Adipocyte (in vitro differentiated cells): Measurements from ENCODE around the gene TEX14.
A peak's percentile ranks its signal among the peaks of the same experiment; 100 is the strongest.
"Not testable (repeated sequence)": the region's sequence is repeated elsewhere in the genome, so short reads cannot be mapped to it uniquely, and the experiment has no call there.

ENCODE experiments used
- DNase-seq: peaks from one replicate; pipeline ENCODE4 v3.0.0-alpha.2; 2015; ENCODE audit warnings: low read depth
- H3K27me3 ChIP-seq: replicated peaks from 2 replicates; pipeline ENCODE4 v1.7.0; 2013; ENCODE audit warnings: mild to moderate bottlenecking, low read length, moderate library complexity; ENCODE audit not compliant: control insufficient read depth, insufficient read depth
- H3K36me3 ChIP-seq: 2 replicates; pipeline ENCODE4 v1.7.0; 2013; ENCODE audit warnings: low read length, mild to moderate bottlenecking, moderate library complexity; ENCODE audit not compliant: control insufficient read depth, insufficient read depth, severe bottlenecking
- H3K4me1 ChIP-seq: 2 replicates; pipeline ENCODE4 v1.7.0; 2013; ENCODE audit warnings: mild to moderate bottlenecking, low read length, moderate library complexity; ENCODE audit not compliant: control insufficient read depth, insufficient read depth
- H3K4me3 ChIP-seq: 2 replicates; pipeline ENCODE4 v1.7.0; 2013; ENCODE audit warnings: mild to moderate bottlenecking, low read length, moderate library complexity
- H3K9ac ChIP-seq: 2 replicates; pipeline ENCODE4 v1.7.0; 2013; ENCODE audit warnings: mild to moderate bottlenecking, low read length, moderate library complexity
- H3K9me3 ChIP-seq: 2 replicates; pipeline ENCODE4 v1.7.0; 2013; ENCODE audit warnings: mild to moderate bottlenecking, low read length, moderate library complexity; ENCODE audit not compliant: control insufficient read depth

Gene TEX14

DNA sequence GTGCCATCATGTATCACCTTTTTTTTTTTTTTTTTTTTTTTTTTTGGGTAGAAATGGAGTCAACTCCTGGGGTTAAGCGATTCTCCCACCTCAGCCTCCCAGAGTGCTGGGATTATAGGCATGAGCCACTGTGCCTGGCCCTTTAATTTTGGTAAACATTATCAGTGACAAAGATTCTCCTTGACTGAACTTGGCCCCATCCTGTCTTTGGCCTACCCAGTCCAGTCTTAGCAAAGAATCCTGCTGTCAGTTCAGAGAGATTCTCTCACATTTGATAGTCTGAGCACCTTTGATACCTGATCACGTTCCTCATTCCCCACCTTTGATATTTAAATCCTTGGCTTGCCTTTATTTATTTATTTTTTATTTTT, 12.1 kb upstream of the TEX14 start:
- no peak overlapping the region for H3K9ac ChIP-seq
- no peak overlapping the region for H3K4me3 ChIP-seq
- no peak for DNase-seq
- no peaks in the 10 kb centered on the region for H3K9me3 ChIP-seq
- no peaks in the 10 kb centered on the region for H3K4me1 ChIP-seq
- H3K36me3 ChIP-seq, result no peaks in the 10 kb centered on the region
- no peaks in the 10 kb centered on the region for H3K27me3 ChIP-seq

DNA sequence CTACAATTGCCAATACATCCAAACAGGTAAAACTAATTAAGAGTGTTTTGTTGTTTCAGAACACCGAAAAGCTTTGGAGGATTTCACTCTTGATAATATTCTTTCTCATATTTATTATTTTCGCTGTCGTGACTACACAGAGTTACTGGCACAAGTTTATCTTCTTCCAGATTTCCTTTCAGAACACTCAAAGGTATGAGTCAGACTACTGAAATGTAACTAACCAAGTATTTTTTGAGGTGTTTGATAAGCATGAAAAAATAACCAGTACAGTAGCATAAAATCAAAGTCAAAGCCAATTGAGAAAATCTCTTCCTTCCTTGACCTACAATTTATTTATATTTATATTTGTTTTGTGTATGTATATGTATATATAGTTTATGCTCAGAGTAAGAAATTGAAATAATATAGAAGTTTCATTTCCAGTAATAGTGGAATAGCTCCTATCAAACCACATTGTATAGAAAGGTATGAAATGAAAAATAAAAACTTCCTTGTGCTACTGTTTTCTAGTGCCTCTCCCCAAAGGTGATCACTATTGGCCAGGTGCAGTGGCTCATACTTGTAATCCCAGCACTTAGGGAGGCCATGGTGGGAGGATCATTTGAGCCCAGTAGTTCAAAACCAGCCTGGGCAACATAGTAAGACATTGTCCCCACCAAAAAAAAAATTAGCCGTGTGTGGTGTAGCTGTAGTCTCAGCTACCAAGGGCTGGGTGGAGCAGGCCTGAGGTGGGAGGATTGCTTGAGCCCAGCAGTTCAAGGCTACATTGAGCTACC, 11.5 kb upstream of the TEX14 start:
- Histone ChIP-seq H3K9ac (no peak overlapping the region), H3K4me3 (no peak overlapping the region), H3K9me3 (no peaks in the 10 kb centered on the region), H3K27me3 (no peaks in the 10 kb centered on the region), H3K36me3 (no peaks in the 10 kb centered on the region), H3K4me1 (no peaks in the 10 kb centered on the region)
- peak; percentile 40 for DNase-seq

DNA sequence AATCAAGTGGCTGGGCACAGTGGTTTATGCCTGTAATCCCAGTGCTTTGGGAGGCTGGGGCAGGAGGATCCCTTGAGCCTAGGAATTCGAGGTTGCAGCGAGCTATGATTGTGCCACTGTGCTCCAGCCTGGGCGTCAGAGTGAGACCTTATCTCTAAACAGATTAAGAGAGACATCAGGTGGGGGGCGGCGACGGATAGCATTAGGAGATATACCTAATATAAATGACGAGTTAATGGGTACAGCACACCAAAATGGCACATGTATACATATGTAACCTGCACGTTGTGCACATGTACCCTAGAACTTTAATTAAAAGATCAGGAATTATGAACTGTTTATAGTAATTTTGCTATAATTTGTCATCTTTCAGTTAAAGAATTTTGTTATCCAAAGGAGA, 10.9 kb upstream of the TEX14 start:
- no peak overlapping the region for H3K9ac ChIP-seq
- H3K4me1 ChIP-seq, result no peaks in the 10 kb centered on the region
- H3K27me3 ChIP-seq, result no peaks in the 10 kb centered on the region
- no peak for DNase-seq
- H3K4me3 ChIP-seq, result no peak overlapping the region
- no peaks in the 10 kb centered on the region for H3K36me3 ChIP-seq
- no peaks in the 10 kb centered on the region for H3K9me3 ChIP-seq

DNA sequence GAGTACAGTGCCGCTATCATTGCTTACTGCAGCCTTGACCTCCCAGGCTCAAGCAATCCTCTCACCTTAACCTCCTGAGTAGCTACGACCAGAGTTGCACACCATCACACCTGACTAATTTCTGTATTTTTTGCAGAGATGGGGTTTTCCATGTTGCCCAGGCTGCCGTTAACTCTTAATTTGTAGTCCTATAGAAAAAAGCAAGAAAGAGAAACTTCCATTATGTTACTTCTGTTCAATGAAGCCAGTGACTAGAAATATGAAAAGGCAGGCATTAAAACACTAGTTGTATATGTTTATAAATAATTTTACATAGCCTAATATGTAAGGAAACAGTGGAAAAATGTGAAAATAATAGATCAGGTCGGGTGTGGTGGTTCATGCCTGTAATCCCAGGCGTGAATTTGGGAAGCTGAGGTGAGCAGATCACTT, 10.2 kb upstream of the TEX14 start:
- DNase-seq, result no peak
- no peaks in the 10 kb centered on the region for H3K27me3 ChIP-seq
- no peak overlapping the region for H3K4me3 ChIP-seq
- H3K9me3 ChIP-seq, result no peaks in the 10 kb centered on the region
- no peak overlapping the region for H3K9ac ChIP-seq
- no peaks in the 10 kb centered on the region for H3K4me1 ChIP-seq
- H3K36me3 ChIP-seq, result no peaks in the 10 kb centered on the region

DNA sequence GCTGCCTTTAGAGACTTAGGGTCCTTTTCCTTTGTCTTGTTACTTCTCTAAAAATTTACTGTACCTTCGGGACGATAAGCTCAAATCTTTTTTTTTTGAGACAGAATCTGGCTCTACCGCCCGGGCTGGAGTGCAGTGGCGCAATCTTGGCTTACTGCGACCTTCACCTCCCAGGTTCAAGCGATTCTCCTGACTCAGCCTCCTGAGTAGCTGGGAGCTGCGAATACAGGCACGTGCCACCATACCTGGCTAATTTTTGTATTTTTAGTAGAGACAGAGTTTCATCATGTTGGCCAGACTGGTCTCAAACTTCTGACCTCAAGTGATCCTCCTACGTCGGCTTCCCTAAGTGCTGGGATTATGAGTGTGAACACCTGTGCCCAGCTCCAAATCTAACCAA, 7.9 kb upstream of the TEX14 start:
- no peaks in the 10 kb centered on the region for H3K9me3 ChIP-seq
- H3K9ac ChIP-seq, result no peak overlapping the region
- no peaks in the 10 kb centered on the region for H3K4me1 ChIP-seq
- no peaks in the 10 kb centered on the region for H3K27me3 ChIP-seq
- no peak overlapping the region for H3K4me3 ChIP-seq
- DNase-seq, result no peak
- peaks cover 3% of the 10 kb centered on the region for H3K36me3 ChIP-seq

DNA sequence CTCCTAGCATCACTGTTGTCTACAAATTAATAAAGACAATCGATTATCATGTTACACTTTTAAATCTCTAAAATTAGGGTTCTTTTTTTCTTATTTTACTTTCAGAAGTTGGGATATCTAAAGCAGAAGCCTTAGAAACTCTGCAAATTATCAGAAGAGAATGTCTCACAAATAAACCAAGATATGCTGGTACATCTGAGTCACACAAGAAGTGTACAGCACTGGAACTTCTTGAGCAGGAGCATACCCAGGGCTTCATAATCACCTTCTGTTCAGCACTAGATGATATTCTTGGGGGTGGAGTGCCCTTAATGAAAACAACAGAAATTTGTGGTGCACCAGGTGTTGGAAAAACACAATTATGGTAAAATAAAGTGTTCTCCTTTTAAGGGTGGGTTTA, 3.0 kb upstream of the TEX14 start:
- Histone ChIP-seq H3K36me3 (peaks cover 3% of the 10 kb centered on the region), H3K4me1 (peaks cover 11% of the 10 kb centered on the region), H3K9me3 (no peaks in the 10 kb centered on the region), H3K27me3 (no peaks in the 10 kb centered on the region), H3K9ac (no peak overlapping the region), H3K4me3 (no peak overlapping the region)
- DNase-seq, result no peak

DNA sequence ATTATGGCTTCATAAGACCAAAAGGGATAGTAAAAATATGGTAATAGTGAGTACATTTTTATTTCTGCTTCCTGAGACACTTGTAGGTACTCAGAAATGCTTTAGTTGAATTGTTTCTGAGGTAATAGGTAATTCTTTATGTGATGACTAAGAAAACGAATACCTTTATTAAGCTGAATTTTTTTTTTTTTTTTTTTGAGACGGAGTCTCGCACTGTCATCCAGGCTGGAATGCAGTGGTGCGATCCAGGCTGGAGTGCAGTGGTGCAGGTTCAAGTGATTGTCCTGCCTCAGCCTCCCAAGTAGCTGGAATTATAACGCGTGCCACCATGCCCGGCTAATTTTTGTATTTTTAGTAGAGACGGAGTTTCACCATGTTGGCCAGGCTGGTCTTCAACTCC, 2.5 kb upstream of the TEX14 start:
- Histone ChIP-seq H3K36me3 (peaks cover 3% of the 10 kb centered on the region), H3K4me3 (no peak overlapping the region), H3K9ac (no peak overlapping the region), H3K27me3 (no peaks in the 10 kb centered on the region), H3K4me1 (peaks cover 11% of the 10 kb centered on the region), H3K9me3 (no peaks in the 10 kb centered on the region)
- no peak for DNase-seq

DNA sequence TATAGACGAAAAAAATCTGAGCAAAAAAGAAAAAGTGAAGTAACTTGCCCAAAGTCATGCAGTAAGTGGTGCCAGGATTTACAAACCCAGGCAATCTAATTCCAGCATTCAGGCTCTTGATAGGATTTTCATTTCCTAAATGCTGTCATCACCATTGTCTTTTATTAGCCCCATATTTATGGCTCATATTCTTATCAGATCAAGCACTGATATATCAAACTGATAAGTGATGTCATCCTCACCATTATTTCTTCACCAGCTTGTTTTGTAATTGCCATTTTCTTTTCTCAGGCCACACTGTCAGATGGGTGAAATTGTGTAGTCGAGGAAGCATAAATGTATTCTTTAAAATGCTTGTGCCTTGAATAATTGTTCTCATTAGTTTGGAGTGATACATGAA, 1.9 kb upstream of the TEX14 start:
- DNase-seq, result no peak
- Histone ChIP-seq H3K4me1 (peaks cover 11% of the 10 kb centered on the region), H3K9me3 (no peaks in the 10 kb centered on the region), H3K27me3 (no peaks in the 10 kb centered on the region), H3K4me3 (peak overlapping the region; percentile 83), H3K36me3 (peaks cover 3% of the 10 kb centered on the region), H3K9ac (peak overlapping the region; percentile 5)

DNA sequence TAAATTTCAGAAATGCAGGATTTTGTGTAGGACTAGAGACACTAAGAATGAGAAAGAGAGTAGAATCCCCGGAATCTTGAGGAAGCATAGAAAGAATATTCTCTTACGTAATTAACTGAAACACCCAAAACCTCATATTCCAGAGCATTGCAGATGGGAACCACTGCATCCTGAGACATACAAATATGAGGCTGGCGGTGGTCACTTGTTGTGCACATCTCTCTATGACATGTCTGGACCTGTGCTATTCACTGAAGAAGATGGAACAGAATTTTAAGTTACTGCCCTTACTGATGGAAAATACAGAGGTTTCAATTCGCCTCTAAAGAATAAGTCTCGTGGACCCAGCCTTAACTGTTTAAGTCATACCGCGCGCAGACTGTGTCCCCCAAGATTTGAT, 1.4 kb upstream of the TEX14 start:
- Histone ChIP-seq H3K9ac (peak overlapping the region; percentile 87), H3K4me1 (peaks cover 11% of the 10 kb centered on the region), H3K9me3 (no peaks in the 10 kb centered on the region), H3K36me3 (peaks cover 3% of the 10 kb centered on the region), H3K27me3 (no peaks in the 10 kb centered on the region), H3K4me3 (peak overlapping the region; percentile 83)
- no peak for DNase-seq

DNA sequence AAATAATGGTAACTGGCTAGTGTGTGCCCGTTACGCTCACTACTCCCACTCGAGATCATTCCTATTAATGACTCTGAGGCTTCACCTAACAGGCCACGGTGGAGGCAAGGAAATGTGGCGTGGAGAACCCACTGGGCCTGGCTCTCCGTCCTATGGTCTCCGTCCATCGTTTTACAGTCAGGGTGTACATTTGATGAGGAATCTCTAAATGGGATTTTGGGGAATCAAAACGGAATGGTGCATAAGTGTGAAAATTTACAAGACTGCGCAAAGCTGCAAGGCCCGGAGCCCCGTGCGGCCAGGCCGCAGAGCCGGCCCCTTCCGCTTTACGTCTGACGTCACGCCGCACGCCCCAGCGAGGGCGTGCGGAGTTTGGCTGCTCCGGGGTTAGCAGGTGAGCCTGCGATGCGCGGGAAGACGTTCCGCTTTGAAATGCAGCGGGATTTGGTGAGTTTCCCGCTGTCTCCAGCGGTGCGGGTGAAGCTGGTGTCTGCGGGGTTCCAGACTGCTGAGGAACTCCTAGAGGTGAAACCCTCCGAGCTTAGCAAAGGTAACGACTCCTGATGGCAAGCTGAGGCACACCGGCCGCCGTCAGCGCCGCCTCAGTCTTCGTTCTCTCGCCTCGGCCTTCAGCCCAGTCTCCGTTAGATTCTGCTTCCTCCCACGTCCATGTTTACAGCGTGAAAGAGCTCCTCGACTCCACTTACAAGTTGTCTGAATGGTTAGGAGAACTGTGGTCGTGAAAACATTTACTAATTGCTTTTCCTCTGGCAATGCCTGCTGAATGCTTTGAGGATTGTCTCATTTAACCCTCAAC, 602 bp upstream of the TEX14 start, which contains the start of gene RAD51C:
TSS of gene RAD51C (plus strand) at position 364 of the 817 bp plus-strand sequence. CDS start at position 406, 42 bp downstream.
- H3K36me3 ChIP-seq, result peaks cover 3% of the 10 kb centered on the region
- peaks cover 11% of the 10 kb centered on the region for H3K4me1 ChIP-seq
- H3K9ac ChIP-seq, result peak within 1 kb of the TSS; percentile 87
- peak; percentile 75 for DNase-seq
- H3K4me3 ChIP-seq, result peak within 1 kb of the TSS; percentile 83
- no peaks in the 10 kb centered on the region for H3K27me3 ChIP-seq
- H3K9me3 ChIP-seq, result no peaks in the 10 kb centered on the region

DNA sequence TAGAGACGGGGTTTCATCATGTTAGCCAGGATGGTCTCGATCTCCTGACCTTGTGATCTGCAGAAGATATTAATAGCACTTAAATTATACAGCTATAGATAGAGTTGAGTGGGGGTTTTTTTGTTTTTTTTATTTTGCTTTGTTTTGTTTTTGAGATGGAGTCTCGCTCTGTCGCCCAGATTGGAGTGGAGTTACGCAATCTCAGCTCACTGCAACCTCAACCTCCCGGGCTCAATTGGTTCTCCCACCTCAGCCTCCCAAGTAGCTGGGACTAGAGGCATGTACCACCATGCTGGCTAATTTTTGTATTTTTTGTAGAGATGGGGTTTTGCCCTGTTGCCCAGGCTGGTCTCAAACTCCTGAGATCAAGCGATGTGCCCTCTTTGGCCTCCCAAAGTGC, 1.8 kb downstream of the TEX14 start:
- not testable (repeated sequence) for H3K4me3 ChIP-seq, DNase-seq, H3K9me3 ChIP-seq, H3K27me3 ChIP-seq, H3K36me3 ChIP-seq, H3K9ac ChIP-seq
- peaks cover 11% of the 10 kb centered on the region for H3K4me1 ChIP-seq
